Breast epithelium (tissue), 4 donors: Measurements from ENCODE around the gene NEGR1. TPM values are rescaled to one million over a fixed set of nuclear protein-coding genes. Genes with fewer than 3 reads are reported as not detected.

Experiments used
- DNase-seq, 2 donors: peaks; one replicate each; pipeline ENCODE4 v3.0.0-alpha.2; 2019; ENCODE audit warnings: low spot score in 2 of 2
- H3K27ac ChIP-seq, 2 donors: fragments of 200-600 bp; sonication (generic) in 1 of 2; one replicate each; pipeline ENCODE4 v1.5.1; 2016 to 2019; ENCODE audit warnings: mild to moderate bottlenecking in 1 of 2
- H3K27me3 ChIP-seq, 2 donors: fragments of 200-600 bp; sonication (generic) in 1 of 2; one replicate each; pipeline versions ENCODE4 v1.5.1 to v1.6.0; 2017 to 2019; ENCODE audit warnings: control low read depth in 1 of 2, mild to moderate bottlenecking in 1 of 2
- H3K36me3 ChIP-seq: fragments of 200-600 bp; one replicate; pipeline ENCODE4 v1.5.1; 2019
- H3K4me1 ChIP-seq, 2 donors: fragments of 200-600 bp; sonication (generic); one replicate each; pipeline ENCODE4 v1.5.1; 2016 to 2019; ENCODE audit warnings: control low read depth in 1 of 2
- H3K4me3 ChIP-seq, 3 donors: fragments of 200-600 bp; sonication (generic); 1 replicate in 2 of 3; 2 replicates in 1 of 3; pipeline ENCODE4 v1.5.1; 2016 to 2019; ENCODE audit warnings: mild to moderate bottlenecking in 3 of 3, moderate library complexity in 2 of 3
- H3K9me3 ChIP-seq, 2 donors: fragments of 200-600 bp; sonication (generic) in 1 of 2; one replicate each; pipeline ENCODE4 v1.5.1; 2016 to 2019; ENCODE audit warnings: control low read depth in 1 of 2
- CTCF ChIP-seq, 3 donors: fragments of 450-650 bp; IDR thresholded peaks; one replicate each; pipeline ENCODE4 v1.5.1; 2016 to 2017; ENCODE audit warnings: antibody characterized with exemption in 3 of 3, mild to moderate bottlenecking in 3 of 3, moderate library complexity in 3 of 3
- POLR2A ChIP-seq: fragments of 450-650 bp; IDR thresholded peaks from one replicate; pipeline ENCODE4 v1.6.1; 2016; ENCODE audit warnings: antibody characterized with exemption, mild to moderate bottlenecking, moderate library complexity
- POLR2AphosphoS5 ChIP-seq, 3 donors: sonication (generic); formaldehyde crosslinking; IDR thresholded peaks; one replicate each; pipeline ENCODE4 v1.6.1; 2017; ENCODE audit warnings: antibody characterized with exemption in 3 of 3
- intact Hi-C: fragments of 100-400 bp; cut with DNase I; formaldehyde crosslinking; loops from one replicate; pipeline ENCODE4 v1.15.1; 2023; ENCODE audit warnings: low total_unique reads
- total RNA-seq, 3 donors: library from RNA; depleted of rRNA; stranded (reverse); fragments of >200 nt; gene quantifications; one replicate each; pipeline ENCODE4 v1.1.0, GENCODE V29; 2016

Gene NEGR1
- total RNA-seq, 3 donors from 2014 or later, result 5.6 to 33.3 (median 7.9) TPM

GRCh38 chr1:71526824-71527223, 755.5 kb downstream of the NEGR1 start:
- intact Hi-C loops, result no loop called here
- no peak for DNase-seq
- no peaks in the 10 kb centered on the region for H3K9me3 ChIP-seq
- H3K4me1 ChIP-seq, result no peaks in the 10 kb centered on the region
- no peak overlapping the region for H3K27ac ChIP-seq
- H3K36me3 ChIP-seq, result no peaks in the 10 kb centered on the region
- H3K4me3 ChIP-seq, result no peak overlapping the region
- no peaks in the 10 kb centered on the region for H3K27me3 ChIP-seq
- no peak for TF ChIP-seq POLR2A
- no peak for TF ChIP-seq CTCF (IDR thresholded peaks at IDR 0.05)
- no peak for TF ChIP-seq POLR2AphosphoS5 (IDR thresholded peaks at IDR 0.05)

- TF ChIP-seq POLR2AphosphoS5 (IDR thresholded peaks at IDR 0.05) (no peak), POLR2A (no peak), CTCF (IDR thresholded peaks at IDR 0.05) (no peak)
- no peak overlapping the region for H3K27ac ChIP-seq
- no peak overlapping the region for H3K4me3 ChIP-seq
- H3K9me3 ChIP-seq, result no peaks in the 10 kb centered on the region
- no peaks in the 10 kb centered on the region for H3K36me3 ChIP-seq
- H3K4me1 ChIP-seq, result no peaks in the 10 kb centered on the region
- H3K27me3 ChIP-seq, result no peaks in the 10 kb centered on the region
- no peak for DNase-seq
- intact Hi-C loops, result no loop called here
Measured at GRCh38 chr1:71522721-71523120, 759.6 kb downstream of the NEGR1 start.

- intact Hi-C loops, result no loop called here
- DNase-seq, result no peak
- H3K36me3 ChIP-seq, result no peaks in the 10 kb centered on the region
Measured at GRCh38 chr1:71521655-71522264, 760.6 kb downstream of the NEGR1 start.

GRCh38 chr1:71511505-71511904, 770.8 kb downstream of the NEGR1 start:
- no peaks in the 10 kb centered on the region for H3K27me3 ChIP-seq
- intact Hi-C loops, result no loop called here
- no peak for TF ChIP-seq POLR2A
- no peak for TF ChIP-seq POLR2AphosphoS5 (IDR thresholded peaks at IDR 0.05)
- no peak for TF ChIP-seq CTCF (IDR thresholded peaks at IDR 0.05)
- no peaks in the 10 kb centered on the region for H3K36me3 ChIP-seq
- H3K9me3 ChIP-seq, result no peaks in the 10 kb centered on the region
- no peaks in the 10 kb centered on the region for H3K4me1 ChIP-seq
- DNase-seq, result no peak
- H3K4me3 ChIP-seq, result no peak overlapping the region
- H3K27ac ChIP-seq, result no peak overlapping the region

More at GRCh38 chr1:71521655-71522264, 760.6 kb downstream of the NEGR1 start:
- H3K4me1 ChIP-seq, result no peaks in the 10 kb centered on the region
- no peak for TF ChIP-seq POLR2AphosphoS5 (IDR thresholded peaks at IDR 0.05)
- TF ChIP-seq CTCF (IDR thresholded peaks at IDR 0.05), result peak in 2 of 3 donors; percentile 22 to 61
- H3K9me3 ChIP-seq, result no peaks in the 10 kb centered on the region
- no peak overlapping the region for H3K4me3 ChIP-seq
- no peaks in the 10 kb centered on the region for H3K27me3 ChIP-seq
- H3K27ac ChIP-seq, result no peak overlapping the region

- Histone ChIP-seq H3K4me1 (no peaks in the 10 kb centered on the region), H3K27ac (no peak overlapping the region), H3K9me3 (no peaks in the 10 kb centered on the region), H3K4me3 (no peak overlapping the region), H3K36me3 (no peaks in the 10 kb centered on the region), H3K27me3 (no peaks in the 10 kb centered on the region)
- no peak for DNase-seq
- intact Hi-C loops, result no loop called here
- TF ChIP-seq POLR2A (no peak), CTCF (IDR thresholded peaks at IDR 0.05) (no peak), POLR2AphosphoS5 (IDR thresholded peaks at IDR 0.05) (no peak)
Measured at GRCh38 chr1:71510725-71511124, 771.6 kb downstream of the NEGR1 start.
